ENCODE results near the gene BLACAT1.
A peak's percentile ranks its signal among the peaks of the same experiment; 100 is the strongest.

DNA sequence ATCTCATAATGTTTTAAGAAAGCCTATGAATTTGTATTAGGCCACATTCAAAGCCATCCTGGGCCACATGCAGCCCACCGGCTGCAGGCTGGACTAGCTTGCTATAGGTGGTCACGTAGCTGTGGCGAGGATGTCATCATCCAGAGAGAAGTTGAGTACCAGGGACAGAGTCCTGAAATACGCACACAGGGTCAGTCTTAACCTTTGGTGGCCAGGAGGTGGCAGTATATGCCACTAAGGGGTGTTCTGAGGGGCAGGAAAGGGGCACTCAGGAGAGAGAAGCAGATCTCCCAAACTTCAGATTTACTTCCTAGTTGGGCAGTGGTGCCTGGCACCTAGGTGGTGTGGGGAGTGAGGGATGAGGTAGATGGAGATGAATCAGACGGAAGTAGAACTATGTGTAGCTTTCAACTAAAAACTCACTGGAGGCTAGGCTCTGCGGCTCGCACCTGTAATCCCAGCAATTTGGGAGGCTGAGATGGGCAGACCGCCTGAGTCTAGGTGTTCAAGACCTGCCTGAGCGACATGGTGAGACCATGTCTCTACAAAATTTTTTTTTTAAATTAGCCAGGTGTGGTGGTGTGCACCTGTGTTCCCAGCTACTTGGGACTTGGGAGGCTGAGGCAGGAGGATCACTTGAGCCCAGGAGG, 32.4 kb upstream of the BLACAT1 start:
- no peak for TF ChIP-seq FOXM1 (IDR thresholded peaks at IDR 0.05; ENCODE audit: borderline replicate concordance, low read depth)
- TF ChIP-seq USF1 (IDR thresholded peaks at IDR 0.05) = no peak
- TF ChIP-seq EP300 (IDR thresholded peaks at IDR 0.05; ENCODE audit: borderline replicate concordance) = no peak
- TF ChIP-seq RAD21 (IDR thresholded peaks at IDR 0.05; ENCODE audit: low read depth) = peak; percentile 96
